NCI-H1436 (cell line): ENCODE data around the gene PTPN1.
"Not testable (repeated sequence)": the region's sequence is repeated elsewhere in the genome, so short reads cannot be mapped to it uniquely, and the experiment has no call there.

Experiments
- DNase-seq: peaks from one replicate; lab custom pipeline; 2025; lab: John Stamatoyannopoulos, UW

PTPN1 gene

GRCh38 chr20:50532221-50532620 is 22.0 kb downstream of the PTPN1 start:
- DNase-seq = no peak

- no peak for DNase-seq
Measured at GRCh38 chr20:50533061-50533460, 22.9 kb downstream of the PTPN1 start.

GRCh38 chr20:50533464-50533863 is 23.3 kb downstream of the PTPN1 start:
- no peak for DNase-seq

- DNase-seq = no peak
Measured at GRCh38 chr20:50534567-50534966, 24.4 kb downstream of the PTPN1 start.

- no peak for DNase-seq
Measured at GRCh38 chr20:50535162-50535561, 25.0 kb downstream of the PTPN1 start.

- DNase-seq = peak; percentile 39
Measured at GRCh38 chr20:50536333-50536732, 26.1 kb downstream of the PTPN1 start.

- no peak for DNase-seq
Measured at GRCh38 chr20:50537546-50538201, 27.5 kb downstream of the PTPN1 start.

- DNase-seq = no peak
Measured at GRCh38 chr20:50538276-50538675, 28.1 kb downstream of the PTPN1 start.

- not testable (repeated sequence) for DNase-seq
Measured at GRCh38 chr20:50539798-50540197, 29.6 kb downstream of the PTPN1 start.

GRCh38 chr20:50540620-50541605 is 30.7 kb downstream of the PTPN1 start:
- no peak for DNase-seq

- DNase-seq = no peak
Measured at GRCh38 chr20:50541606-50542041, 31.4 kb downstream of the PTPN1 start.

- DNase-seq = no peak
Measured at GRCh38 chr20:50543326-50543725, 33.1 kb downstream of the PTPN1 start.

GRCh38 chr20:50545126-50545525 is 34.9 kb downstream of the PTPN1 start:
- no peak for DNase-seq

- DNase-seq = no peak
Measured at GRCh38 chr20:50546729-50547314, 36.6 kb downstream of the PTPN1 start.

GRCh38 chr20:50547964-50548363 is 37.8 kb downstream of the PTPN1 start:
- no peak for DNase-seq

GRCh38 chr20:50548396-50548795 is 38.2 kb downstream of the PTPN1 start:
- DNase-seq = no peak

- DNase-seq = no peak
Measured at GRCh38 chr20:50550531-50550930, 40.3 kb downstream of the PTPN1 start.

- peak; percentile 9 for DNase-seq
Measured at GRCh38 chr20:50551288-50551687, 41.1 kb downstream of the PTPN1 start.

GRCh38 chr20:50552979-50553378 is 42.8 kb downstream of the PTPN1 start:
- DNase-seq = no peak

- DNase-seq = no peak
Measured at GRCh38 chr20:50554694-50555579, 44.8 kb downstream of the PTPN1 start.

- no peak for DNase-seq
Measured at GRCh38 chr20:50555662-50556061, 45.5 kb downstream of the PTPN1 start.
